DOHH2 (cell line): ENCODE measurements around the gene MPPED2.

ENCODE experiments used
- H3F3A ChIP-seq: fragments of 200-600 bp; sonication (generic), shearing (Covaris generic); 2 replicates; pipeline ENCODE4 v1.6.0; 2016; ENCODE audit warnings: antibody characterized with exemption, mild to moderate bottlenecking; ENCODE audit not compliant: control insufficient read depth, insufficient read depth
- H3K27ac ChIP-seq: fragments of 200-600 bp; sonication (generic); 2 replicates; pipeline ENCODE4 v1.5.1; 2014; ENCODE audit warnings: low read depth, mild to moderate bottlenecking, low read length, moderate library complexity
- H3K27me3 ChIP-seq: fragments of 200-600 bp; sonication (generic); 2 replicates; pipeline ENCODE4 v1.6.1; 2014; ENCODE audit warnings: mild to moderate bottlenecking, low read length, mixed read lengths; ENCODE audit not compliant: control insufficient read depth
- H3K36me3 ChIP-seq: fragments of 200-600 bp; sonication (generic); 2 replicates; pipeline ENCODE4 v1.6.1; 2014; ENCODE audit warnings: mild to moderate bottlenecking, low read length, moderate library complexity, mixed read lengths; ENCODE audit not compliant: control insufficient read depth
- H3K4me1 ChIP-seq: fragments of 200-600 bp; sonication (generic); 2 replicates; pipeline ENCODE4 v1.6.1; 2014; ENCODE audit warnings: mild to moderate bottlenecking, low read length, mixed read lengths; ENCODE audit not compliant: control insufficient read depth
- H3K4me2 ChIP-seq: fragments of 200-600 bp; sonication (generic); 2 replicates; pipeline ENCODE4 v1.6.0; 2014; ENCODE audit warnings: mild to moderate bottlenecking, low read length, moderate library complexity
- H3K4me3 ChIP-seq: fragments of 200-600 bp; sonication (generic); 2 replicates; pipeline ENCODE4 v1.5.1; 2014; ENCODE audit warnings: mild to moderate bottlenecking, low read length, mixed read lengths
- H3K79me2 ChIP-seq: fragments of 200-600 bp; sonication (generic); 2 replicates; pipeline ENCODE4 v1.6.1; 2014; ENCODE audit warnings: mild to moderate bottlenecking, low read length, mixed read lengths; ENCODE audit not compliant: control insufficient read depth
- H3K9me2 ChIP-seq: fragments of 200-600 bp; sonication (generic); replicated peaks from 2 replicates; pipeline ENCODE4 v1.6.1; 2014; ENCODE audit warnings: mild to moderate bottlenecking, low read length, mixed read lengths; ENCODE audit not compliant: control insufficient read depth
- H3K9me3 ChIP-seq: fragments of 200-600 bp; sonication (generic); 2 replicates; pipeline ENCODE4 v1.6.1; 2014; ENCODE audit warnings: antibody characterized with exemption, low read length, mixed read lengths; ENCODE audit not compliant: control insufficient read depth, insufficient read depth
- H4K20me1 ChIP-seq: fragments of 200-600 bp; sonication (generic); 2 replicates; pipeline ENCODE4 v1.6.0; 2014; ENCODE audit warnings: low read depth, mild to moderate bottlenecking, antibody characterized with exemption, low read length, moderate library complexity; ENCODE audit not compliant: control insufficient read depth, insufficient read depth
- CTCF ChIP-seq: fragments of 200-600 bp; sonication (generic); IDR thresholded peaks from one replicate; pipeline ENCODE4 v1.5.1; 2014; ENCODE audit warnings: antibody characterized with exemption, mild to moderate bottlenecking, low read depth, low read length; ENCODE audit not compliant: poor library complexity, severe bottlenecking
- EZH2phosphoT487 ChIP-seq: fragments of 200-600 bp; sonication (generic); IDR thresholded peaks from 2 replicates; pipeline ENCODE4 v1.6.1; 2017; ENCODE audit warnings: borderline replicate concordance, mild to moderate bottlenecking, antibody characterized with exemption, low read length, moderate library complexity, mixed read lengths

The MPPED2 gene

GRCh38 chr11:30488304-30488998 is 97.7 kb downstream of the MPPED2 start:
- Histone ChIP-seq H3K9me2 (no peaks in the 10 kb centered on the region), H3K36me3 (no peaks in the 10 kb centered on the region), H3K27ac (no peak overlapping the region), H3F3A (no peaks in the 10 kb centered on the region), H3K9me3 (no peaks in the 10 kb centered on the region), H3K4me3 (no peak overlapping the region), H3K4me2 (no peak overlapping the region), H4K20me1 (no peaks in the 10 kb centered on the region), H3K4me1 (no peaks in the 10 kb centered on the region), H3K79me2 (no peaks in the 10 kb centered on the region), H3K27me3 (no peaks in the 10 kb centered on the region)
- TF ChIP-seq EZH2phosphoT487 (no peak), CTCF (no peak)

- Histone ChIP-seq H3K27ac (no peak overlapping the region), H3K4me1 (no peaks in the 10 kb centered on the region), H3K9me3 (no peaks in the 10 kb centered on the region), H3F3A (no peaks in the 10 kb centered on the region), H3K79me2 (no peaks in the 10 kb centered on the region), H3K9me2 (no peaks in the 10 kb centered on the region), H4K20me1 (no peaks in the 10 kb centered on the region), H3K27me3 (peaks cover 4% of the 10 kb centered on the region; the same call in 1 of the 2 replicates), H3K36me3 (no peaks in the 10 kb centered on the region), H3K4me3 (no peak overlapping the region), H3K4me2 (no peak overlapping the region)
- TF ChIP-seq CTCF: no peak
- no peak for TF ChIP-seq EZH2phosphoT487
Measured at GRCh38 chr11:30487200-30487898, 98.8 kb downstream of the MPPED2 start.

GRCh38 chr11:30485756-30486155 is 100.4 kb downstream of the MPPED2 start:
- H3K9me2 ChIP-seq: no peaks in the 10 kb centered on the region
- H3K27ac ChIP-seq: no peak overlapping the region
- H3K9me3 ChIP-seq: no peaks in the 10 kb centered on the region
- no peaks in the 10 kb centered on the region for H3F3A ChIP-seq
- no peaks in the 10 kb centered on the region for H3K36me3 ChIP-seq
- no peak overlapping the region for H3K4me3 ChIP-seq
- no peaks in the 10 kb centered on the region for H3K4me1 ChIP-seq
- no peaks in the 10 kb centered on the region for H3K79me2 ChIP-seq
- TF ChIP-seq EZH2phosphoT487: no peak
- TF ChIP-seq CTCF: no peak
- no peaks in the 10 kb centered on the region for H4K20me1 ChIP-seq
- H3K27me3 ChIP-seq: peaks cover 4% of the 10 kb centered on the region; the same call in 1 of the 2 replicates
- no peak overlapping the region for H3K4me2 ChIP-seq
